GM21381 (cell line): ENCODE results near the gene NFE2L3.
A peak's percentile ranks its signal among the peaks of the same experiment; 100 is the strongest.

Experiments
- ATAC-seq: cut with Tn5 transposase; IDR thresholded peaks from one replicate; pipeline ENCODE4 v1.9.1; 2021; ENCODE audit warnings: mild to moderate bottlenecking, moderate library complexity; ENCODE audit not compliant: unreplicated experiment

NFE2L3 gene

GRCh38 chr7:26198781-26199169 lies 46.8 kb downstream of the NFE2L3 start:
- no peak for ATAC-seq

GRCh38 chr7:26199301-26200037 lies 47.5 kb downstream of the NFE2L3 start:
- ATAC-seq, result no peak

GRCh38 chr7:26200038-26200443 lies 48.0 kb downstream of the NFE2L3 start:
- ATAC-seq, result no peak

- ATAC-seq, result peak; percentile 57
Observed at GRCh38 chr7:26200444-26201246, 48.6 kb downstream of the NFE2L3 start, which contains the start of gene HNRNPA2B1. HNRNPA2B1 (minus strand) TSS chr7:26200746; CDS start chr7:26200577, 169 bp downstream.

- peak; percentile 45 for ATAC-seq
Observed at GRCh38 chr7:26201247-26202018, 49.4 kb downstream of the NFE2L3 start, which contains the start of gene CBX3. CBX3 (plus strand) TSS chr7:26201745; CDS start chr7:26202999, 1,254 bp downstream.

- peak; percentile 3 for ATAC-seq
Observed at GRCh38 chr7:26202019-26202990, 50.3 kb downstream of the NFE2L3 start.

GRCh38 chr7:26203016-26203415 lies 51.0 kb downstream of the NFE2L3 start:
- ATAC-seq, result no peak

GRCh38 chr7:26208040-26208439 lies 56.0 kb downstream of the NFE2L3 start:
- ATAC-seq, result no peak

- no peak for ATAC-seq
Observed at GRCh38 chr7:26212921-26213718, 61.1 kb downstream of the NFE2L3 start.

- no peak for ATAC-seq
Observed at GRCh38 chr7:26213807-26214515, 62.0 kb downstream of the NFE2L3 start.

GRCh38 chr7:26216049-26216448 lies 64.1 kb downstream of the NFE2L3 start:
- ATAC-seq, result no peak

GRCh38 chr7:26224359-26224758 lies 72.4 kb downstream of the NFE2L3 start:
- no peak for ATAC-seq

GRCh38 chr7:26227987-26228386 lies 76.0 kb downstream of the NFE2L3 start:
- no peak for ATAC-seq

- no peak for ATAC-seq
Observed at GRCh38 chr7:26233902-26234511, 82.0 kb downstream of the NFE2L3 start.
